Esophagus muscularis mucosa (tissue), 2 donors: Measurements from ENCODE around the gene LOC128125822.

Experiments
- EP300 ChIP-seq: sonication (generic); formaldehyde crosslinking; IDR thresholded peaks from one replicate; pipeline ENCODE4 v1.6.1; 2017; ENCODE audit warnings: antibody characterized with exemption
- POLR2A ChIP-seq: fragments of 450-650 bp; IDR thresholded peaks from one replicate; pipeline ENCODE4 v1.6.1; 2017; ENCODE audit warnings: antibody characterized with exemption, moderate library complexity, mild to moderate bottlenecking, low read depth

DNA sequence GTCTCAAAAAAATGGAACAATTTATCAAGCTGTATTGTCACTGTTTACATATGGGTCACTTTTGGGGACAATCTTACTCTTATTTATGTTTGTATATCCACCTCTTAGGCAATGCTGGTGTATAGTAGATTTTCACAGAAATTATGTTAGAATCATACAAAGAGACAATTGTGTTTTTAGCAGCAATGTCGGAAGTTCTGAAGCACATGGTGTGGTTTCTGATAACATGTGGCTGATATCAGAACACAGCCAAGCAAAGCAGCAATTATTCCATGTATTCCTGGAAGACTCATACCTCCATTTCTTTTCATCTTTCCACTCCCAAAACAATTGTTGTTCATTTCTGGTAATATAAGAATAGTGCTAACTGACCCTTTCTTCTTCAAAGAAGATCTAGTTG lies 17.5 kb upstream of the LOC128125822 start:
- TF ChIP-seq EP300 = no peak
- TF ChIP-seq POLR2A = no peak
